Activated T-helper 1 cell treated with Interleukin-2 at 50 U/mL for 16 hours (primary cell): ENCODE results near the gene THAP9.
"Not testable (repeated sequence)": the region's sequence is repeated elsewhere in the genome, so short reads cannot be mapped to it uniquely, and the experiment has no call there.

ENCODE experiments used
- DNase-seq: peaks from one replicate; pipeline ENCODE4 v3.0.0-alpha.2; 2020; ENCODE audit warnings: low read depth

The THAP9 gene, protein sequence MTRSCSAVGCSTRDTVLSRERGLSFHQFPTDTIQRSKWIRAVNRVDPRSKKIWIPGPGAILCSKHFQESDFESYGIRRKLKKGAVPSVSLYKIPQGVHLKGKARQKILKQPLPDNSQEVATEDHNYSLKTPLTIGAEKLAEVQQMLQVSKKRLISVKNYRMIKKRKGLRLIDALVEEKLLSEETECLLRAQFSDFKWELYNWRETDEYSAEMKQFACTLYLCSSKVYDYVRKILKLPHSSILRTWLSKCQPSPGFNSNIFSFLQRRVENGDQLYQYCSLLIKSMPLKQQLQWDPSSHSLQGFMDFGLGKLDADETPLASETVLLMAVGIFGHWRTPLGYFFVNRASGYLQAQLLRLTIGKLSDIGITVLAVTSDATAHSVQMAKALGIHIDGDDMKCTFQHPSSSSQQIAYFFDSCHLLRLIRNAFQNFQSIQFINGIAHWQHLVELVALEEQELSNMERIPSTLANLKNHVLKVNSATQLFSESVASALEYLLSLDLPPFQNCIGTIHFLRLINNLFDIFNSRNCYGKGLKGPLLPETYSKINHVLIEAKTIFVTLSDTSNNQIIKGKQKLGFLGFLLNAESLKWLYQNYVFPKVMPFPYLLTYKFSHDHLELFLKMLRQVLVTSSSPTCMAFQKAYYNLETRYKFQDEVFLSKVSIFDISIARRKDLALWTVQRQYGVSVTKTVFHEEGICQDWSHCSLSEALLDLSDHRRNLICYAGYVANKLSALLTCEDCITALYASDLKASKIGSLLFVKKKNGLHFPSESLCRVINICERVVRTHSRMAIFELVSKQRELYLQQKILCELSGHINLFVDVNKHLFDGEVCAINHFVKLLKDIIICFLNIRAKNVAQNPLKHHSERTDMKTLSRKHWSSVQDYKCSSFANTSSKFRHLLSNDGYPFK

GRCh38 chr4:82900411-82901182 lies at the start of gene THAP9:
Gene THAP9 (plus strand): TSS chr4:82900735. CDS start chr4:82900803, 68 bp downstream.
- peak; percentile 96 for DNase-seq

GRCh38 chr4:82851318-82851717 lies 49.2 kb upstream of the THAP9 start:
- DNase-seq, result no peak

GRCh38 chr4:82851885-82852750 lies 48.4 kb upstream of the THAP9 start:
- no peak for DNase-seq

GRCh38 chr4:82852751-82853285 lies 47.7 kb upstream of the THAP9 start:
- no peak for DNase-seq

GRCh38 chr4:82860487-82860886 lies 40.0 kb upstream of the THAP9 start:
- DNase-seq, result not testable (repeated sequence)

DNA sequence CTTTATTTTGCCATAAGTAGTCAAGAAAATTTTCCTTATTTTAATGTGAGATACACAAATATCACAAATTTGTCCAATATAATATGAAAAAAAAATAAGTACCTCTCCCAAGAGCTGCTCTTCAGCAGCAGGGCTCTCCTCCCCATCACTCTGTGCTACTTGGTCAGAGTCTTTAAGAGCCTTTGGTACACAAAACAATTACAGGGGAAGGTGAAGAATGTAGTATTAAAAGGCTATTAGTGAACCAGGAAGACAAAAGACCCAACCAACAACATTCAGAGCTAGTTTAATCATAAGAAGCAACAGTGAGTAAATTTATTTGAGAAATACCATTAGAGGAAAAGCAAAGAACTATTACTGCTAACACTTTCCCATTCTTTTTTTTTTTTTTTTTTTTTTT lies 39.0 kb upstream of the THAP9 start:
- DNase-seq, result no peak

DNA sequence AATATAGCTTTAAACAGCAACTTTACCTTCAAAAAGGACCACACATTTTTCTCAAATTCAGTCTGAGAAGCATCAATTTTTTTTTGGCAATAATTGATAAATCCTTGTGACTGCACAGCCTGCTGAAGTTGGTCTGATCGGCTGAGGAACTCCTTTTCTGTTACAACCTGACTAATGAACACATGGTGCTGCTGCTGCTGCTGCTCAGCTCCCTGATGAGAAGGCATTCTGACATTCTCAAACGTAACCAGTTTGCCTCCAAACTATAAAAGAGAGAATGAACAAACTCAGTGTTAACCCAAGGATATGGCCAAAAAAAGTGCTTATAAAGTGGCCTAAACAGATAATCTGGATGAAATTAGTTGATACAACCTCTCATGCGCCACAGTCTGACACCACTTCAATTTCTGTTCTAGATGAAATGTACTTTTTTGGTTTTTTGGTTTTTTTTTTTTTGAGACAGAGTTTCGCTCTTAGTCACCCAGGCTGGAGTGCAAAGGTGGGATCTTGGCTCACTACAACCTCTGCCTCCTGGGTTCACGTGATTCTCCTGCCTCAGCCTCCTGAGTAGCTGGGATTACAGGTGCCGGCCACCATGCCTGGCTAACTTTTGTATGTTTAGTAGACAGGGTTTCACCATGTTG lies 36.1 kb upstream of the THAP9 start:
- DNase-seq, result no peak

GRCh38 chr4:82865592-82865991 lies 34.9 kb upstream of the THAP9 start:
- DNase-seq, result no peak

DNA sequence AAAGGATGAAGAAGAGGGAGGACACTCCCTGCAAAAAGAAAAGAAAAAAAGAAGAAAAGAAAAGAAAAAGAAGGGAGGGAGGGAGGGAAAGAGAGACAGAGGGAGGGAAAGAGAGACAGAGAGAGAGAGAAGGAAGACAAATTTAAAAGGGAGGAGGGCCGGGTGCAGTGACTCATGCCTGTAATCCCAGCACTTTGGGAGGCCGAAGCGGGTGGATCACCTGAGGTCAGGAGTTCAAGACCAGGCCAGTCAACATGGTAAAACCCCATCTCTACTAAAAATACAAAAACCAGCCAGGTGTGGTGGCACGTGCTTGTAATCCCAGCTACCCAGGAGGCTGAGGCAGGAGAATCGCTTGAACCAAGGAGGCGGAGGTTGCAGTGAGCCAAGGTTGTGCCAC lies 34.5 kb upstream of the THAP9 start:
- not testable (repeated sequence) for DNase-seq

GRCh38 chr4:82866706-82867385 lies 33.7 kb upstream of the THAP9 start:
- DNase-seq, result no peak

DNA sequence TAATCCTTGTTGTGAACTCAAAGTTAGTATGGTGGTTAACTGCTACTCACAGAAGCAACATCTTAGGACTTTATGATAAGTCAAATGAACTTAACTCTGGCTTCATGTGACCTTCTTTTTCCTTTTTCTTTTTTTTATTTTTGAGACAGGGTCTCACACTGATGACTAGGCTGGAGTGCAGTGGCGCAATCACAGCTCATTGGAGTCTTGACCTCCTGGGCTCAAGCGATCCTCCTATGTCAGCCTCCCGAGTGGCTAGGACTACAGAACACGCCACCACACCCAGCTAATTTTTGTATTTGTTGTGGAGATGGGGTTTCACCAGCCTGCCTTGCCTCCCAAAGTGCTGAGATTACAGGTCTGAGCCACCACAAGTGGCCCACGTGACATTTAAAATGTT lies 32.0 kb upstream of the THAP9 start:
- DNase-seq, result no peak

- DNase-seq, result no peak
These were observed 15.1 kb upstream of the THAP9 start for GRCh38 chr4:82885410-82885809.

DNA sequence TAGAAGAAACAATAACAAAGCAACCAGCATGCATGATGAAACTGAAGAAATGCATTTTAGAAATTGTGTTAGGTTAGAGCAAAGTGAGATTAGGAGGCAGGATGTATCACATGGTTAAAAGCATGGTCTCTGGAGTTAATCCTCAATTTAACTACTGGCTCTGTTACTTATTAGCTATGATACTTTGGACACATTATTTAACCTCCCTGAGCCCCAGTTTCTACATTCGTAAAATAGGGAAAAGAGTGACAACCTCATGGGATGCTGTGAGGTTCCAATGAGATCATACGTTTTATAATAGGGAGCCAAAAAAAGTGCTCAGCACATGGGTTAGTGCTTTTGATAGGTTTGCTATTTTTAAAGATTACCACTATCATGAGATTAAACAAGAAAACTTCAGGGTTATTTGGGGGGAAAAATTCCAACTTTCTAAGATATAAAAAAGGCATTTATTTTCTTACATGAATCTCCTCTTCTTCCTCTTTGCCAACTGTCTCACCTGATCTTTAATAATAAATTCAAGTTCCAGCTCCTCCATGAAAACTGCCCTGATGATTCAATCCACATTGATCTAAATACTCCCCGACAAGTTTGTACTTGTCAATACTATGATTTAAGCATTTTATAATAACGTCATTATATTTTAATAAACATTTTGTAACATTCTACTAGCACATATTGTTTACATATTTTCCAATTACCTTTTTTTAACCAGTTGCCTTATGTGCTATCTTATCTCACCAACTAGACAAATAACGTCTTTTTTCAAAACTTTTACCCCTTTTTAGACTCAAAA lies 14.2 kb upstream of the THAP9 start:
- no peak for DNase-seq

- no peak for DNase-seq
These were observed 11.2 kb upstream of the THAP9 start for GRCh38 chr4:82889287-82889686.

DNA sequence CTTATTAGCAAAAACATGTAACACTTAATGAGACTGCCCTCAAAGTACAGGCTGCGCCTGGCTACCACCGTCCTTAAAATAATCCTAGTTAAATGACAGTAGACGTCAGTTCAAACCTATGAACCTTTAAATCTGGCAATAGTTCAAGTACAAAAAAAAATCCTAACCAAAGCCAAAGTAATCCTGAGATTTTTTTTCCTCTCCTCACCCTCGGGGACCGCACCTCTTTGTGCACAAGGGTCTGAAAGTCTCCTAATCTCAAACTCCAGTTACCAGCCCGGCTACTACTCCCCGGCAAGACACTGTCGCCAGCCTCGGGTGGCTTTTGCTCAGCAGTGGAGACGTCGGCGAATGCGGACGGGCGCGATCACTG lies 10.0 kb upstream of the THAP9 start:
- no peak for DNase-seq

DNA sequence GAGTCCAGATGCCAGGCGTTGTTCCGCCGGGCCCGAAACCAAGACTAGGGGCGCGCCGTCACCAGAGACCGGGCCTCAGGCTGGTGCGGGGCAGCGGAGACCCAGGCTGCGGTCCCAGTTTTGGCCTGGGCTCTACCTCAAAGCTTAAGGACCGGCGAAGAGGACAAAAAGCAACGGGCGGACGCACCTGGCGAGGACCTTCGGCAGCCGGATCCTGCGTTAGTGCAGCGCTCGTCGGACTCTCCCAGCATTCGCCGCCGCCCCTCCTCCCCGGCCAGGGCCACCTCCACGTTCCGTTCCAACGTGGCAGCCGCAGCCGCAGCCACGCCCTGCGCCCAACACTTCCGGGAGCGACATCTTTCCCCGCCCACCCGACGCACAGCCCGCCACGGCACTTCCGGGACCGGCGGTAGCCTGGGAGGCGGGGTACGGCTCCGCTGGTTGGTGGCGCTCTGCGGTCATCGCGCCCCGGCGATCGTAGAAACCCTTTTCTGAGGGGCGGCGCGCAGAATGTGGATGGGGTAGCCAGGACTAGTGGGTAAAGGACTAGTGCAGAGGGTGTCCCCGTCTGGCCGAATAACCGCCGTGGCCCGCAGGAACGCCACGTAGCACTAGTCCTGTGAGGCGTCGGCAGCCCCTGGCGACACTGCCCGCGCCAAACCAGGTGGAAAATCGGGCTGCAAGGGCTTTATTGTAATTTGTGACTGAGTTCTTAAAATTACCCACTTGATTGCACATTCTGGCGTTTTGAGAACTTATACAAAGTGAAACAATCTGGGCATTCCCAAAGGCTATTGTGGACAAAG lies 9.4 kb upstream of the THAP9 start, which contains the start of gene SEC31A:
TSS of gene SEC31A (minus strand) at position 253 of the 806 bp plus-strand sequence. CDS start 9,217 bp downstream, outside the sequence.
- peak; percentile 96 for DNase-seq

DNA sequence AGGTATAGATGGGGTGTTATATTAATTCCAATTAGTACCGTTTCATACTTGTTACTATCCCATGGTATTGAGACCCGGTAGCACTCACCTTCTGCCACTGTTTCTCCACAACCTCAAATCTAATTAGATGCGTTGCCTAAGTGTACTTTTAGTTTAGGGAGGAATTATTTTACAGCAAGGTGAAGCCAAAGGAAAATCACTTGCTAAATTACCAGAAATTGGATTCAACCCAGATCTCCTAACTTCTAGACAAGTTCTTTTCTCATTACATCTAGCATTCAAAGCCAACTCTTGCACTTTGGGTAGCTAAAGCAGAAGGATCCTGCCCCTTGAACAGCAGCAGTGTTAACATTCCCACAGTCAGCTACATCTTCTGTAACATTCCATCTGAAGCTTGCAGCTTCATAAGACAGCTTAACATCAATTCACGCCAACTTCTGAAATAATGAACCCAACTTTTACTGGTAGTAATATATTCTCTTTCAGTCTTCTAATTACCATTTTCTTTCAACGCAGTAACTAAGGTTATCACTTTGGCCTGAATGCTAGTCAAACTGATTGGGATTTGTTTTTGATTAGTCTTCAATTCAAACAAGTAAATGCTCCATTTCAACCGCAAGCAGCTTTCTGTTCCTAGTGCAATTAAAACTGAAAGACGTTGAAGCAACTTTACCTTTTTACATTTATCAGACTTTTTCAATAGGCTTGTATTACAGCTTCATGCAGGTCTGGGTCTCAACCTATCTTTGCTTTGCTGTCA lies 8.6 kb upstream of the THAP9 start:
- DNase-seq, result no peak

- DNase-seq, result no peak
These were observed 8.1 kb upstream of the THAP9 start for GRCh38 chr4:82892467-82892802.
